Measurements from ENCODE around the gene MMP7. TPM values are rescaled to one million over a fixed set of nuclear protein-coding genes. Genes with fewer than 3 reads are reported as not detected.

The MMP7 gene
- total RNA-seq, 1 experiment from 2014 or later = 2.7 TPM

GRCh38 chr11:102552020-102552419, 21.5 kb upstream of the MMP7 start:
- intact Hi-C loops (cut with micrococcal nuclease; ENCODE audit: unreplicated experiment) = no loop called here
- Histone ChIP-seq H3K4me1 (ENCODE audit: control insufficient read depth, insufficient read depth, low read length) (peaks cover 37% of the 10 kb centered on the region), H3K27me3 (ENCODE audit: control insufficient read depth, insufficient read depth, low read length) (no peaks in the 10 kb centered on the region), H3K4me3 (ENCODE audit: low read depth in 2 of 2, low read length in 2 of 2) (peak overlapping the region in 1 of 2 experiments; percentile 14; a peak in 2 of 4 replicates), H3K27ac (ENCODE audit: low read length) (peak overlapping the region; percentile 83), H3K36me3 (ENCODE audit: control insufficient read depth, insufficient read depth, low read length) (no peaks in the 10 kb centered on the region), H3K9me3 (ENCODE audit: control insufficient read depth, insufficient read depth, low read depth, low read length) (no peaks in the 10 kb centered on the region; the same call in 1 of the 2 replicates)
- TF ChIP-seq, protein P1, sequence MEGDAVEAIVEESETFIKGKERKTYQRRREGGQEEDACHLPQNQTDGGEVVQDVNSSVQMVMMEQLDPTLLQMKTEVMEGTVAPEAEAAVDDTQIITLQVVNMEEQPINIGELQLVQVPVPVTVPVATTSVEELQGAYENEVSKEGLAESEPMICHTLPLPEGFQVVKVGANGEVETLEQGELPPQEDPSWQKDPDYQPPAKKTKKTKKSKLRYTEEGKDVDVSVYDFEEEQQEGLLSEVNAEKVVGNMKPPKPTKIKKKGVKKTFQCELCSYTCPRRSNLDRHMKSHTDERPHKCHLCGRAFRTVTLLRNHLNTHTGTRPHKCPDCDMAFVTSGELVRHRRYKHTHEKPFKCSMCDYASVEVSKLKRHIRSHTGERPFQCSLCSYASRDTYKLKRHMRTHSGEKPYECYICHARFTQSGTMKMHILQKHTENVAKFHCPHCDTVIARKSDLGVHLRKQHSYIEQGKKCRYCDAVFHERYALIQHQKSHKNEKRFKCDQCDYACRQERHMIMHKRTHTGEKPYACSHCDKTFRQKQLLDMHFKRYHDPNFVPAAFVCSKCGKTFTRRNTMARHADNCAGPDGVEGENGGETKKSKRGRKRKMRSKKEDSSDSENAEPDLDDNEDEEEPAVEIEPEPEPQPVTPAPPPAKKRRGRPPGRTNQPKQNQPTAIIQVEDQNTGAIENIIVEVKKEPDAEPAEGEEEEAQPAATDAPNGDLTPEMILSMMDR (IDR thresholded peaks at IDR 0.05) = no peak
- ChIA-PET CTCF (no interaction called here), POLR2A (interaction anchor here (0.6 kb wide), 1 partner anchor 52 kb away, joined by 9 read pairs; no protein-coding TSS in a partner anchor)
- no peak for DNase-seq (ENCODE audit: low read depth, low spot score)
- in situ Hi-C loops (cut with HindIII; ENCODE audit: low pct_unique_long_range_greater_than_20kb, low sequenced_read_pairs) = no loop called here
- ATAC-seq = peak; percentile 73
- BruUV-seq (replicated peaks) = TSS peak; percentile 93

GRCh38 chr11:102551169-102551781, 20.7 kb upstream of the MMP7 start:
- TF ChIP-seq, protein P1 (IDR thresholded peaks at IDR 0.05) = no peak
- TF ChIP-seq SIN3A (IDR thresholded peaks at IDR 0.05; ENCODE audit: borderline replicate concordance, insufficient read depth, low read depth, low read length) (no peak), TCF7L2 (IDR thresholded peaks at IDR 0.05; ENCODE audit: low read depth, low read length) (no peak), POLR2AphosphoS5 (IDR thresholded peaks at IDR 0.05; ENCODE audit: low read depth, low read length) (no peak), REST (IDR thresholded peaks at IDR 0.05; ENCODE audit: insufficient read depth in 1 of 2, low read depth in 2 of 2, low read length in 1 of 2) (no peak)
- peaks cover 37% of the 10 kb centered on the region for H3K4me1 ChIP-seq (ENCODE audit: control insufficient read depth, insufficient read depth, low read length)
- H3K27me3 ChIP-seq (ENCODE audit: control insufficient read depth, insufficient read depth, low read length) = no peaks in the 10 kb centered on the region
- DNase-seq (ENCODE audit: low read depth, low spot score) (no peak), ATAC-seq (0 out of 2 replicates have a peak, but pooled peaks have one; percentile 6)
- no peaks in the 10 kb centered on the region; the same call in 1 of the 2 replicates for H3K9me3 ChIP-seq (ENCODE audit: control insufficient read depth, insufficient read depth, low read depth, low read length)
- intact Hi-C loops (cut with micrococcal nuclease; ENCODE audit: unreplicated experiment) = no loop called here
- ChIA-PET POLR2A (no interaction called here), CTCF (no interaction called here)
- no TSS peak for BruUV-seq (replicated peaks)
- peak overlapping the region; percentile 83 for H3K27ac ChIP-seq (ENCODE audit: low read length)
- no peaks in the 10 kb centered on the region for H3K36me3 ChIP-seq (ENCODE audit: control insufficient read depth, insufficient read depth, low read length)
- H3K4me3 ChIP-seq (ENCODE audit: low read depth in 2 of 2, low read length in 2 of 2) = no peak overlapping the region
- in situ Hi-C loops (cut with HindIII; ENCODE audit: low pct_unique_long_range_greater_than_20kb, low sequenced_read_pairs) = no loop called here
